Sigmoid colon (tissue), 4 donors: Measurements from ENCODE around the gene IFNAR1.

Source experiments
- CTCF ChIP-seq, 4 experiments: fragments of 450-650 bp in 3 of 4; fragments of 200-600 bp in 1 of 4; IDR thresholded peaks; one replicate each; pipeline ENCODE4 v1.5.1; 2016 to 2019; ENCODE audit warnings: antibody characterized with exemption in 4 of 4, mild to moderate bottlenecking in 3 of 4, moderate library complexity in 2 of 4
- EP300 ChIP-seq, 4 donors: sonication (generic); formaldehyde crosslinking; IDR thresholded peaks; one replicate each; pipeline ENCODE4 v1.6.1; 2017; ENCODE audit warnings: antibody characterized with exemption in 4 of 4
- POLR2A ChIP-seq, 2 donors: fragments of 450-650 bp; IDR thresholded peaks; one replicate each; pipeline ENCODE4 v1.6.1; 2016; ENCODE audit warnings: antibody characterized with exemption in 2 of 2, mild to moderate bottlenecking in 2 of 2, moderate library complexity in 2 of 2

DNA sequence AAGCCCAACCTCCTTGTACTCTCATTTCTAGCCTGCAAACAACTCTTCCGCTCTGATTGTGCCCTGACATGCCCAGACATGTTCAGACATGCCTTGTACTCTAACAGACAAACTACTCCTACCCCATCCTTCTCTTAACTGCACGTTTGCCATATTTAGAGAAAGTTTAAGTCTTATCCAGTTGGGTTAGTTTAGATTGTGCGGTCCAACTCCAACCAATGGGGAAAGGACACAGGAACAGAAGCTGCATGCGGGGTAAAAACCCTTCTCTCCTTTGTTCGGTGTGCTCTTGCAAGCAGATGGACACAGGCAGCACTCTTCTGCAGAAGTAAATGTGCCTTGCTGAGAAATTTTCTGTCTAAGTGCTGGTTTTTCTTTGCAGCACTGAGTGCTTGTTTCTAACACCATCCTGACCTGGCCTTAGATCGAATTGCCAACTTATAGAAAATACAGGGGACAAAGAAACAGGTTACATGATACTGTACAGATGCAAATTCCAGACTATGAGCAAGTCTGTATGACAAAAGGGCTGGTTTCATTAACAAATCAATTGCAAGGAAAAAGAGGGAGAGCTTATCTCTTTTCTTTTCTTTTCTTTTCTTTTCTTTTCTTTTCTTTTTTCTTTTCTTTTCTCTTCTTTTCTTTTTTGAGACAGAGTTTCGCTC is 42.7 kb downstream of the IFNAR1 start:
- no peak for TF ChIP-seq POLR2A (IDR thresholded peaks at IDR 0.05)
- no peak for TF ChIP-seq CTCF (IDR thresholded peaks at IDR 0.05)
- no peak for TF ChIP-seq EP300 (IDR thresholded peaks at IDR 0.05)
